Lung (tissue), 12 donors: ENCODE results near the gene EME1. TPM values are rescaled to one million over a fixed set of nuclear protein-coding genes. Genes with fewer than 3 reads are reported as not detected.

Source experiments
- ATAC-seq: fragments of 200-7000 bp; cut with Tn5 transposase; one replicate; pipeline ENCODE4 v1.9.1; 2020; ENCODE audit warnings: moderate number of reproducible peaks; ENCODE audit not compliant: insufficient read depth, low FRiP score
- DNase-seq, 3 donors: peaks; one replicate each; pipeline ENCODE4 v3.0.0-alpha.2; 2013 to 2017
- H3K27ac ChIP-seq, 2 donors: one replicate each; pipeline ENCODE4 v1.5.1; 2013; ENCODE audit warnings: mild to moderate bottlenecking in 2 of 2, moderate library complexity in 2 of 2, control low read depth in 1 of 2, inconsistent platforms in 1 of 2, low read depth in 1 of 2, low read length in 1 of 2
- H3K27me3 ChIP-seq, 3 donors: one replicate each; pipeline ENCODE4 v1.5.1; 2013; ENCODE audit warnings: low read length in 2 of 3; ENCODE audit not compliant: control insufficient read depth in 3 of 3, insufficient read depth in 3 of 3
- H3K36me3 ChIP-seq, 4 donors: one replicate each; pipeline ENCODE4 v1.5.1; 2013; ENCODE audit warnings: low read length in 4 of 4, mild to moderate bottlenecking in 1 of 4, moderate library complexity in 1 of 4; ENCODE audit not compliant: control insufficient read depth in 4 of 4, insufficient read depth in 4 of 4
- H3K4me1 ChIP-seq, 5 donors: one replicate each; pipeline ENCODE4 v1.5.1; 2013; ENCODE audit warnings: low read length in 5 of 5, mild to moderate bottlenecking in 2 of 5, moderate library complexity in 1 of 5; ENCODE audit not compliant: control insufficient read depth in 5 of 5, insufficient read depth in 5 of 5
- H3K4me3 ChIP-seq: one replicate; pipeline ENCODE4 v1.5.1; 2013; ENCODE audit warnings: mild to moderate bottlenecking, control low read depth, moderate library complexity
- H3K9ac ChIP-seq, 2 donors: one replicate each; pipeline ENCODE4 v1.5.1; 2013; ENCODE audit warnings: low read length in 2 of 2, control low read depth in 1 of 2; ENCODE audit not compliant: insufficient read depth in 1 of 2
- H3K9me3 ChIP-seq, 4 donors: one replicate each; pipeline ENCODE4 v1.5.1; 2013; ENCODE audit warnings: low read length in 3 of 4, mild to moderate bottlenecking in 1 of 4, moderate library complexity in 1 of 4; ENCODE audit not compliant: control insufficient read depth in 4 of 4, insufficient read depth in 3 of 4
- CTCF ChIP-seq: IDR thresholded peaks from 2 replicates; pipeline ENCODE4 v1.5.1; 2012; ENCODE audit warnings: mild to moderate bottlenecking; ENCODE audit errors: control extremely low read depth, extremely low read depth
- WGBS, 2 donors: extraction: QIAGEN DNeasy Blood & Tissue Kit; methylation state at CpG; one replicate each; pipeline ENCODE4 v1.1.7; 2013; 5-methylcytosine and 5-hydroxymethylcytosine counted together
- polyA plus RNA-seq, 2 donors: library from polyadenylated mRNA; stranded (reverse); fragments of 200-250 nt; gene quantifications; one replicate each; pipeline ENCODE4 v1.2.1, GENCODE V29; 2013
- total RNA-seq, 2 donors: library from RNA; depleted of rRNA in 1 of 2; stranded (reverse); fragments of >200 nt in 1 of 2; gene quantifications; one replicate each; pipeline ENCODE4 v1.2.1, GENCODE V29; 2014 to 2021
- donor health status: control.
- donor health status: control.
- donor health status: Bipolar disorder and iron deficiency.
- donor health status: healthy.
- donor health status: DM: yes; HTN: yes; CAD: no.

The EME1 gene
- total and polyA plus RNA-seq, 4 donors: 0.55 to 2.8 (median 1.8) TPM

- Histone ChIP-seq H3K4me3 (no peak overlapping the region), H3K27ac (peak overlapping the region in 1 of 2 donors; percentile 45), H3K4me1 (peaks cover 0 to 27% (median 9%) of the 10 kb centered on the region in 5 donors), H3K36me3 (no peaks in the 10 kb centered on the region), H3K27me3 (no peaks in the 10 kb centered on the region), H3K9ac (no peak overlapping the region), H3K9me3 (no peaks in the 10 kb centered on the region)
- DNase-seq (peak in 2 of 3 donors; percentile 6 to 21), ATAC-seq (no peak)
- WGBS, 2 donors: 88 to 90% methylated on average over 6 of the region's 6 CpGs
- TF ChIP-seq CTCF: no peak
These were observed 47.5 kb downstream of the EME1 start for GRCh38 chr17:50420419-50421112.

- Histone ChIP-seq H3K4me3 (no peak overlapping the region), H3K27ac (peak overlapping the region in 1 of 2 donors; percentile 52), H3K9me3 (no peaks in the 10 kb centered on the region), H3K9ac (peak overlapping the region in 1 of 2 donors; percentile 38), H3K36me3 (no peaks in the 10 kb centered on the region), H3K27me3 (no peaks in the 10 kb centered on the region), H3K4me1 (peaks cover 0 to 30% (median 9%) of the 10 kb centered on the region in 5 donors)
- no peak for TF ChIP-seq CTCF
- ATAC-seq: no peak
- peak in 2 of 3 donors; percentile 50 to 63 for DNase-seq
- WGBS, 2 donors: 36 to 38% methylated on average over 3 of the region's 3 CpGs
These were observed 48.5 kb downstream of the EME1 start for GRCh38 chr17:50421308-50422051.

- H3K4me1 ChIP-seq: peaks cover 0 to 43% (median 16%) of the 10 kb centered on the region in 5 donors
- H3K27ac ChIP-seq: no peak overlapping the region
- no peak for ATAC-seq
These were observed 49.7 kb downstream of the EME1 start for GRCh38 chr17:50422738-50423137.

More at GRCh38 chr17:50422738-50423137, 49.7 kb downstream of the EME1 start:
- no peak overlapping the region for H3K4me3 ChIP-seq
- TF ChIP-seq CTCF: no peak
- no peaks in the 10 kb centered on the region for H3K27me3 ChIP-seq
- H3K36me3 ChIP-seq: peaks cover 0 to under 1% (median 0%) of the 10 kb centered on the region in 4 donors
- 88 to 92% methylated on average over 2 of the region's 2 CpGs for WGBS, 2 donors
- H3K9ac ChIP-seq: no peak overlapping the region
- H3K9me3 ChIP-seq: no peaks in the 10 kb centered on the region
- no peak for DNase-seq
